Neural cell (in vitro differentiated cells): ENCODE results near the gene PCDHB5.
"Not testable (repeated sequence)": the region's sequence is repeated elsewhere in the genome, so short reads cannot be mapped to it uniquely, and the experiment has no call there.

ENCODE experiments used
- EP300 ChIP-seq: fragments of 450-650 bp; conservative IDR thresholded peaks from 2 replicates; pipeline ENCODE4 v1.6.1; 2014; ENCODE audit warnings: antibody characterized with exemption, mild to moderate bottlenecking, moderate library complexity; ENCODE audit not compliant: poor library complexity, severe bottlenecking
- EZH2 ChIP-seq: fragments of 200-600, 300-800 bp; shearing (Covaris generic), sonication (generic); IDR thresholded peaks from 2 replicates; pipeline ENCODE4 v1.6.1; 2014; ENCODE audit warnings: antibody characterized with exemption, low read length, borderline replicate concordance, mild to moderate bottlenecking; ENCODE audit not compliant: insufficient read depth, poor library complexity, severe bottlenecking
- MXI1 ChIP-seq: fragments of 450-650 bp; conservative IDR thresholded peaks from 2 replicates; pipeline ENCODE4 v1.6.1; 2014; ENCODE audit warnings: antibody characterized with exemption, mild to moderate bottlenecking; ENCODE audit not compliant: poor library complexity, severe bottlenecking
- RAD21 ChIP-seq: fragments of 450-650 bp; conservative IDR thresholded peaks from 2 replicates; pipeline ENCODE4 v1.6.1; 2014; ENCODE audit warnings: antibody characterized with exemption, mild to moderate bottlenecking, moderate library complexity
- TAF1 ChIP-seq: IDR thresholded peaks from 2 replicates; pipeline ENCODE4 v1.6.1; 2012; ENCODE audit warnings: low read depth
- TF ChIP-seq, protein P1 (sequence below): IDR thresholded peaks from 2 replicates; pipeline ENCODE4 v1.6.1; 2012; ENCODE audit warnings: borderline replicate concordance
- TF ChIP-seq, protein P2 (sequence below): fragments of 450-650 bp; IDR thresholded peaks from 2 replicates; pipeline ENCODE4 v1.5.1; 2014; ENCODE audit warnings: antibody characterized with exemption, mild to moderate bottlenecking, moderate library complexity; ENCODE audit not compliant: poor library complexity, severe bottlenecking

DNA sequence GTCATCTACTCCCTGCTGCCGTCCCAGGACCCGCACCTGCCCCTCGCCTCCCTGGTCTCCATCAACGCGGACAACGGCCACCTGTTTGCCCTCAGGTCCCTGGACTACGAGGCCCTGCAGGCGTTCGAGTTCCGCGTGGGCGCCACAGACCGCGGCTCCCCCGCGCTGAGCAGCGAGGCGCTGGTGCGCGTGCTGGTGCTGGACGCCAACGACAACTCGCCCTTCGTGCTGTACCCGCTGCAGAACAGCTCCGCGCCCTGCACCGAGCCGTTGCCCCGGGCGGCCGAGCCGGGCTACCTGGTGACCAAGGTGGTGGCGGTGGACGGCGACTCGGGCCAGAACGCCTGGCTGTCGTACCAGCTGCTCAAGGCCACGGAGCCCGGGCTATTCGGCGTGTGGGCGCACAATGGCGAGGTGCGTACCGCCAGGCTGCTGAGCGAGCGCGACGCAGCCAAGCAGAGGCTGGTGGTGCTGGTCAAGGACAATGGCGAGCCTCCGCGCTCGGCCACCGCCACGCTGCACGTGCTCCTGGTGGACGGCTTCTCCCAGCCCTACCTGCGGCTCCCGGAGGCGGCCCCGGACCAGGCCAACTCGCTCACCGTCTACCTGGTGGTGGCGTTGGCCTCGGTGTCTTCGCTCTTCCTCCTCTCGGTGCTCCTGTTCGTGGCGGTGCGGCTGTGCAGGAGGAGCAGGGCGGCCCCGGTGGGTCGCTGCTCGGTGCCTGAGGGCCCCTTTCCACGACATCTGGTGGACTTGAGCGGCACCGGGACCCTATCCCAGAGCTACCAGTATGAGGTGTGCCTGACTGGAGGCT, 39.5 kb downstream of the PCDHB5 start:
- TF ChIP-seq, protein P1, sequence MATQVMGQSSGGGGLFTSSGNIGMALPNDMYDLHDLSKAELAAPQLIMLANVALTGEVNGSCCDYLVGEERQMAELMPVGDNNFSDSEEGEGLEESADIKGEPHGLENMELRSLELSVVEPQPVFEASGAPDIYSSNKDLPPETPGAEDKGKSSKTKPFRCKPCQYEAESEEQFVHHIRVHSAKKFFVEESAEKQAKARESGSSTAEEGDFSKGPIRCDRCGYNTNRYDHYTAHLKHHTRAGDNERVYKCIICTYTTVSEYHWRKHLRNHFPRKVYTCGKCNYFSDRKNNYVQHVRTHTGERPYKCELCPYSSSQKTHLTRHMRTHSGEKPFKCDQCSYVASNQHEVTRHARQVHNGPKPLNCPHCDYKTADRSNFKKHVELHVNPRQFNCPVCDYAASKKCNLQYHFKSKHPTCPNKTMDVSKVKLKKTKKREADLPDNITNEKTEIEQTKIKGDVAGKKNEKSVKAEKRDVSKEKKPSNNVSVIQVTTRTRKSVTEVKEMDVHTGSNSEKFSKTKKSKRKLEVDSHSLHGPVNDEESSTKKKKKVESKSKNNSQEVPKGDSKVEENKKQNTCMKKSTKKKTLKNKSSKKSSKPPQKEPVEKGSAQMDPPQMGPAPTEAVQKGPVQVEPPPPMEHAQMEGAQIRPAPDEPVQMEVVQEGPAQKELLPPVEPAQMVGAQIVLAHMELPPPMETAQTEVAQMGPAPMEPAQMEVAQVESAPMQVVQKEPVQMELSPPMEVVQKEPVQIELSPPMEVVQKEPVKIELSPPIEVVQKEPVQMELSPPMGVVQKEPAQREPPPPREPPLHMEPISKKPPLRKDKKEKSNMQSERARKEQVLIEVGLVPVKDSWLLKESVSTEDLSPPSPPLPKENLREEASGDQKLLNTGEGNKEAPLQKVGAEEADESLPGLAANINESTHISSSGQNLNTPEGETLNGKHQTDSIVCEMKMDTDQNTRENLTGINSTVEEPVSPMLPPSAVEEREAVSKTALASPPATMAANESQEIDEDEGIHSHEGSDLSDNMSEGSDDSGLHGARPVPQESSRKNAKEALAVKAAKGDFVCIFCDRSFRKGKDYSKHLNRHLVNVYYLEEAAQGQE: not testable (repeated sequence)
- TF ChIP-seq, protein P2, sequence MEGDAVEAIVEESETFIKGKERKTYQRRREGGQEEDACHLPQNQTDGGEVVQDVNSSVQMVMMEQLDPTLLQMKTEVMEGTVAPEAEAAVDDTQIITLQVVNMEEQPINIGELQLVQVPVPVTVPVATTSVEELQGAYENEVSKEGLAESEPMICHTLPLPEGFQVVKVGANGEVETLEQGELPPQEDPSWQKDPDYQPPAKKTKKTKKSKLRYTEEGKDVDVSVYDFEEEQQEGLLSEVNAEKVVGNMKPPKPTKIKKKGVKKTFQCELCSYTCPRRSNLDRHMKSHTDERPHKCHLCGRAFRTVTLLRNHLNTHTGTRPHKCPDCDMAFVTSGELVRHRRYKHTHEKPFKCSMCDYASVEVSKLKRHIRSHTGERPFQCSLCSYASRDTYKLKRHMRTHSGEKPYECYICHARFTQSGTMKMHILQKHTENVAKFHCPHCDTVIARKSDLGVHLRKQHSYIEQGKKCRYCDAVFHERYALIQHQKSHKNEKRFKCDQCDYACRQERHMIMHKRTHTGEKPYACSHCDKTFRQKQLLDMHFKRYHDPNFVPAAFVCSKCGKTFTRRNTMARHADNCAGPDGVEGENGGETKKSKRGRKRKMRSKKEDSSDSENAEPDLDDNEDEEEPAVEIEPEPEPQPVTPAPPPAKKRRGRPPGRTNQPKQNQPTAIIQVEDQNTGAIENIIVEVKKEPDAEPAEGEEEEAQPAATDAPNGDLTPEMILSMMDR: not testable (repeated sequence)
- not testable (repeated sequence) for TF ChIP-seq TAF1, RAD21, EZH2, EP300, MXI1
